GM13977 (cell line): ENCODE measurements around the gene CTU1.

ENCODE experiments used
- DNase-seq: peaks from one replicate; pipeline ENCODE4 v3.0.0; 2012; ENCODE audit warnings: low spot score
- CTCF ChIP-seq: IDR thresholded peaks from 2 replicates; pipeline ENCODE4 v1.5.1; 2012; ENCODE audit warnings: mild to moderate bottlenecking, control low read depth; ENCODE audit not compliant: insufficient read depth; ENCODE audit errors: extremely low read depth, missing control alignments
- in situ Hi-C: fragments of 300-500 bp; cut with MboI; formaldehyde crosslinking; loops from one replicate; pipeline ENCODE4 v1.12.0; 2022; ENCODE audit warnings: low sequenced_read_pairs, low pct_unique_long_range_greater_than_20kb, mixed read lengths, inconsistent platforms; ENCODE audit not compliant: unreplicated experiment

Gene CTU1

GRCh38 chr19:51111606-51112005 is 3.4 kb upstream of the CTU1 start:
- DNase-seq = no peak
- in situ Hi-C loops = no loop called here
- no peak for TF ChIP-seq CTCF

DNA sequence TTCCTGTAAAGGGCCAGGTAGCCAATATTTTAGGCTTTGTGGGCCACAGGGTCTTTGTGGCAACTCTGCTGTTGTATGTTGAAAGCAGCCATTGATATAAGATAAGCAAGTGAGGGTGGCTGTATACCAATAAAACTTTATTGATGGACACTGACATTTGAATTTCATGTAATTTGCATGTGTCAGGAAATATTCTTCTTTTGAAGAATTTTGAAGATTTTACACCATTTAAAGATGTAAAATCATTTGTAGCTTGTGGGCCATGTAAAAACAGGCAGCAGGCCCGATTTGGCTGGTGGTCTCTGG is 2.4 kb upstream of the CTU1 start:
- in situ Hi-C loops = no loop called here
- TF ChIP-seq CTCF = no peak
- no peak for DNase-seq

DNA sequence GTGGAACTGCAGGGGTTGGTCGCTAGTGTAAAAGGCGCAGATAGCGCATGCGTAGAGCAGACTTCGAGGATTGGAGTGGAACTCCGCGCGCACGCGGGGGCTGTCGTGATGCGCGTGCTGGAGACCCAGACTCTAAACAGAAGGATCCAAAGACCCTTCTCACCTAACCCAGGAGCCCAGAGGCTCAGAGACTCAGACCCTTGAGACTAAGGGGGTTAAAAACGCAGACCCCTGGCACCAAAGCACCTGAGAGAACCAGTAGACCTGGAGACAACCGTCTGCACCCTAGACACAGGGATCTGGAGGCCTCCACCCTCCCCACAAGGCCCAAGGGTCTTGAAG is 567 bp upstream of the CTU1 start:
- no peak for DNase-seq
- TF ChIP-seq CTCF = no peak
- in situ Hi-C loops = no loop called here

DNA sequence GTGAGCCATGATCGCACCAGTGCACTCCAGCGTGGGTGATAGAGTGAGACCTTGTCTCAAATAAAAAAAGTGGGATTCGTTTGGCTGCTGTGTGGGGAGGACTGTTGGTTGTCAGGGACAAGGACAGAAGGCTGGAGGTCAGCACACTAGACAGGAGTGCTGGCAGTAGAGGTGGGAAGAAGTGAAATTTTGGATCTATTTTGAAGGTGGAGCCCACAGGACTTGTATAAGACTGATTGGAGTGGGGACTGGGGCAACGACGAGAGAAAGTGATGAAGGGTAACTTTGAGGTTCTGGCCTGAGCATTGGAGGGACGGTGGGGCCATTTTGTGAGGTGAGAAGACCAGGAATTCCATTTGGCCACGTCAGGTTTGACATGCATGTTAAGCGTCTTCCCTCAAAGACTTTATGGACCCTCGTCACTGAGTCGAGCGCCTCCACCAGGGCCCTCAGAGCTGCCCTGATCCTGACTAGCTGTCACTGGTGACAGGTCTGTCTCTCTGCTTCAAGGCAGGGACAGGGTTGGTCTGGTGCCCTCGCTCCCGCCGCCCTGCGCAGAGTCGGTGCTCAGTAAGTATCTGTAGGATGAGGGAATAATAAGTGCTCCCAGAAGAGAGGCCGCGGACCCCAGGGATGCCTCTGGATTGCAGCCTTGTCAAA is 673 bp downstream of the CTU1 start:
- no peak for TF ChIP-seq CTCF
- DNase-seq = no peak
- in situ Hi-C loops = no loop called here

GRCh38 chr19:51103926-51104341 is 4.3 kb downstream of the CTU1 start:
- DNase-seq = no peak
- no peak for TF ChIP-seq CTCF
- in situ Hi-C loops = no loop called here

DNA sequence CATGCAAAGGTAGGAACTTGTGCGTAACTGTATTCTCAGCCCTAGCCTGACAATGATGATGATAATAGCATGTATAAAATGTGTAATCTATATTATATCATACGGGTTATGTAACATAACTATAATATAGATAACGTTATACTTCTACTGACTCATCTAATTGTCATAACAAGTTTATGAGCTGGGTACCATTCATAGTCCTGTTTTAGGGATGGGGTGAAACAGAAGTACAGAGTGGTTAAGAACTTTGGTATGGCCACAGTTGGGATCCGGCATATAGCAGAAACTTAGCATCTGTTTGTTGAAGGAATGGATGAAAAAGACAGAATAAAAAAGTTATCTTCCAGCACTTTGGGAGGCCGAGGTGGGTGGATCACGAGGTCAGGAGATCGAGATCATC is 5.2 kb downstream of the CTU1 start:
- no peak for DNase-seq
- no peak for TF ChIP-seq CTCF
- in situ Hi-C loops = no loop called here
